HCT116 (cell line): ENCODE data around the gene CD164L2. TPM values are rescaled to one million over a fixed set of nuclear protein-coding genes. Genes with fewer than 3 reads are reported as not detected.

Experiments
- ATAC-seq: fragments of 200-7000 bp; cut with Tn5 transposase; 2 replicates; pipeline ENCODE4 v1.9.1; 2020; ENCODE audit warnings: mild to moderate bottlenecking, moderate library complexity
- BruUV-seq: library from RNA; stranded (reverse); fragments of 400-500 nt; replicated peaks from 2 replicates; lab custom pipeline; 2021; lab: Mats Ljungman, UMichigan
- CTCF ChIA-PET: fragments of 300-600 bp; sonication (Branson Sonifier 250); formaldehyde crosslinking; loops from one replicate; lab custom pipeline; 2021; ENCODE audit warnings: antibody characterized with exemption; lab: Charles Lee
- POLR2A ChIA-PET: fragments of 300-600, 350-600 bp; sonication (Branson Sonifier 250); formaldehyde crosslinking; loops from one replicate; lab custom pipeline; 2021; ENCODE audit warnings: antibody characterized with exemption; lab: Charles Lee
- RAD21 ChIA-PET, 2 experiments: fragments of 300-600 bp; sonication (Branson Sonifier 250); formaldehyde crosslinking; loops; one replicate each; lab custom pipeline; 2023; ENCODE audit warnings: low total read pairs in 2 of 2; ENCODE audit not compliant: uncharacterized antibody in 2 of 2, unreplicated experiment in 2 of 2, low non-redundant PET in 1 of 2; lab: Charles Lee
- DNase-seq: peaks from one replicate; pipeline ENCODE4 v3.0.0-alpha.2; 2010; ENCODE audit warnings: low read depth, low spot score
- H2AFZ ChIP-seq: fragments of 200-600 bp; shearing (Covaris generic), sonication (generic); 2 replicates; pipeline ENCODE4 v1.6.1; 2017; ENCODE audit warnings: low read depth, mixed run types, mixed read lengths, antibody characterized with exemption, low read length; ENCODE audit not compliant: poor library complexity, severe bottlenecking
- H3K27ac ChIP-seq: 2 replicates; pipeline ENCODE4 v1.5.1; 2012; ENCODE audit warnings: low read depth, low read length
- H3K27me3 ChIP-seq: fragments of 200-600 bp; sonication (generic); 2 replicates; pipeline ENCODE4 v1.6.1; 2016; ENCODE audit warnings: mixed run types, low read length, mixed read lengths; ENCODE audit not compliant: insufficient read depth
- H3K36me3 ChIP-seq, 2 experiments: fragments of 200-500 bp in 1 of 2; fragments of 200-600 bp in 1 of 2; sonication (Bioruptor generic) in 1 of 2; sonication (generic) in 1 of 2; 2 replicates each; pipeline versions ENCODE4 v1.5.1 to v1.6.1; 2014 to 2016; ENCODE audit warnings: low read length in 2 of 2, inconsistent platforms in 1 of 2, mixed read lengths in 1 of 2, mixed run types in 1 of 2; ENCODE audit not compliant: insufficient read depth in 2 of 2, control insufficient read depth in 1 of 2
- H3K4me1 ChIP-seq, 2 experiments: fragments of 200-600 bp in 1 of 2; sonication (generic) in 1 of 2; 2 replicates each; pipeline versions ENCODE4 v1.5.1 to v1.6.1; 2012 to 2017; ENCODE audit warnings: low read length in 2 of 2, inconsistent platforms in 1 of 2, mild to moderate bottlenecking in 1 of 2, mixed read lengths in 1 of 2, mixed run types in 1 of 2, moderate library complexity in 1 of 2; ENCODE audit not compliant: insufficient read depth in 2 of 2, control insufficient read depth in 1 of 2
- H3K4me2 ChIP-seq: fragments of 200-600 bp; sonication (generic); 2 replicates; pipeline ENCODE4 v1.6.1; 2017; ENCODE audit warnings: mixed run types, low read length, mixed read lengths
- H3K4me3 ChIP-seq, 2 experiments: fragments of 200-600 bp in 1 of 2; sonication (generic) in 1 of 2; replicated peaks in 1 of 2; 2 replicates each; pipeline ENCODE4 v1.5.1; 2011 to 2016; ENCODE audit warnings: low read length in 2 of 2, control low read depth in 1 of 2, low read depth in 1 of 2, mild to moderate bottlenecking in 1 of 2, mixed read lengths in 1 of 2, mixed run types in 1 of 2
- H3K79me2 ChIP-seq: fragments of 200-600 bp; sonication (generic); 2 replicates; pipeline ENCODE4 v1.6.1; 2017; ENCODE audit warnings: mild to moderate bottlenecking, mixed run types, low read length, moderate library complexity, mixed read lengths; ENCODE audit not compliant: insufficient read depth
- H3K9ac ChIP-seq: fragments of 200-600 bp; sonication (generic); 2 replicates; pipeline ENCODE4 v1.6.1; 2016; ENCODE audit warnings: low read length, mixed read lengths
- H3K9me2 ChIP-seq: fragments of 200-600 bp; sonication (generic), shearing (Covaris generic); 2 replicates; pipeline ENCODE4 v1.6.1; 2017; ENCODE audit warnings: mixed run types, mild to moderate bottlenecking, moderate library complexity; ENCODE audit not compliant: insufficient read depth
- H3K9me3 ChIP-seq, 2 experiments: fragments of 200-500 bp in 1 of 2; fragments of 200-600 bp in 1 of 2; sonication (Bioruptor generic) in 1 of 2; sonication (generic) in 1 of 2; 2 replicates each; pipeline ENCODE4 v1.6.1; 2014 to 2017; ENCODE audit warnings: low read length in 2 of 2, mixed read lengths in 2 of 2, inconsistent platforms in 1 of 2, low read depth in 1 of 2, mild to moderate bottlenecking in 1 of 2, mixed run types in 1 of 2, moderate library complexity in 1 of 2; ENCODE audit not compliant: control insufficient read depth in 1 of 2, insufficient read depth in 1 of 2
- H4K20me1 ChIP-seq: fragments of 200-600 bp; sonication (generic), shearing (Covaris generic); 2 replicates; pipeline ENCODE4 v1.6.1; 2017; ENCODE audit warnings: mixed run types, mild to moderate bottlenecking, moderate library complexity; ENCODE audit not compliant: insufficient read depth
- CEBPB ChIP-seq: IDR thresholded peaks from 2 replicates; pipeline ENCODE4 v1.6.1; 2012; ENCODE audit warnings: low read depth
- EGR1 ChIP-seq: IDR thresholded peaks from 2 replicates; pipeline ENCODE4 v1.6.1; 2012; ENCODE audit warnings: low read depth
- JUND ChIP-seq: IDR thresholded peaks from 2 replicates; pipeline ENCODE4 v1.6.1; 2012
- POLR2A ChIP-seq: IDR thresholded peaks from 2 replicates; pipeline ENCODE4 v1.7.0; 2011; ENCODE audit warnings: borderline replicate concordance; ENCODE audit not compliant: insufficient read depth, insufficient read length; ENCODE audit errors: extremely low read depth
- POLR2AphosphoS5 ChIP-seq: IDR thresholded peaks from 2 replicates; pipeline ENCODE4 v1.6.1; 2011; ENCODE audit warnings: mild to moderate bottlenecking, low read depth, low read length, moderate library complexity
- REST ChIP-seq: IDR thresholded peaks from 2 replicates; pipeline ENCODE4 v1.6.1; 2012; ENCODE audit warnings: low read depth
- SIN3A ChIP-seq: IDR thresholded peaks from 2 replicates; pipeline ENCODE4 v1.6.1; 2012; ENCODE audit warnings: low read depth
- SP1 ChIP-seq: IDR thresholded peaks from 2 replicates; pipeline ENCODE4 v1.6.1; 2012; ENCODE audit warnings: low read depth
- YY1 ChIP-seq: IDR thresholded peaks from 2 replicates; pipeline ENCODE4 v1.6.1; 2011; ENCODE audit warnings: low read length, low read depth, moderate library complexity, mild to moderate bottlenecking; ENCODE audit not compliant: insufficient replicate concordance; ENCODE audit errors: extremely low read depth
- ZBTB33 ChIP-seq: IDR thresholded peaks from 2 replicates; pipeline ENCODE4 v1.6.1; 2011; ENCODE audit warnings: mild to moderate bottlenecking, low read length, moderate library complexity; ENCODE audit not compliant: insufficient replicate concordance; ENCODE audit errors: extremely low read depth
- ZFX ChIP-seq: fragments of 450-650 bp; IDR thresholded peaks from 2 replicates; pipeline ENCODE4 v1.6.1; 2017
- intact Hi-C: fragments of 100-400 bp; cut with micrococcal nuclease; formaldehyde crosslinking; loops from 2 replicates; pipeline ENCODE4 v1.10.0; 2022
- total RNA-seq: library from RNA; stranded (reverse); gene quantifications from one replicate; pipeline ENCODE4 v1.2.1, GENCODE V29; 2021; ENCODE audit not compliant: unreplicated experiment

The CD164L2 gene
- total RNA-seq, 1 experiment from 2014 or later = 11.6 TPM

GRCh38 chr1:27393641-27394281, 10.6 kb upstream of the CD164L2 start:
- Histone ChIP-seq H3K9ac (peak overlapping the region; percentile 100), H3K9me2 (no peaks in the 10 kb centered on the region), H3K36me3 (peaks cover 0 to 12% of the 10 kb centered on the region in 2 experiments; a peak in 1 of 4 replicates), H3K4me2 (peak overlapping the region; percentile 86), H3K4me1 (peaks cover 17 to 40% of the 10 kb centered on the region in 2 experiments), H3K9me3 (no peaks in the 10 kb centered on the region), H3K27me3 (no peaks in the 10 kb centered on the region), H3K4me3 (peak overlapping the region; percentile 96 to 99), H2AFZ (no peak overlapping the region), H4K20me1 (no peaks in the 10 kb centered on the region), H3K79me2 (peaks cover 25% of the 10 kb centered on the region), H3K27ac (peak overlapping the region; percentile 88; the same call in 1 of the 2 replicates)
- CTCF ChIA-PET = interaction anchor here (0.6 to 3.3 kb wide), 7 partner anchors 21 to 348 kb away, joined by 3 to 21 read pairs (median 3); no protein-coding TSS in a partner anchor
- intact Hi-C loops = loop anchor here (2.0 kb wide), 2 partner anchors 213 to 349 kb away; no protein-coding TSS in a partner anchor
- BruUV-seq = no TSS peak
- no peak for DNase-seq
- POLR2A ChIA-PET = interaction anchor here (0.7 kb wide), 1 partner anchor 28 kb away, joined by 5 read pairs; no protein-coding TSS in a partner anchor
- ATAC-seq = no peak
- RAD21 ChIA-PET = interaction anchor here in 1 of 2 experiments (0.6 kb wide), 1 partner anchor 56 kb away, joined by 5 read pairs; no protein-coding TSS in a partner anchor
- TF ChIP-seq EGR1 (no peak), ZBTB33 (no peak), POLR2A (no peak), ZFX (no peak), POLR2AphosphoS5 (no peak), SIN3A (no peak), YY1 (no peak), JUND (no peak), CEBPB (no peak), SP1 (no peak), REST (no peak)
